ENCODE results near the gene WHRN.

Gene WHRN

GRCh38 chr9:114470121-114470520, 35.2 kb downstream of the WHRN start:
- no peak for TF ChIP-seq POLR2AphosphoS5 (IDR thresholded peaks at IDR 0.05; ENCODE audit: low read depth, low read length)
- no peak for TF ChIP-seq REST (IDR thresholded peaks at IDR 0.05; ENCODE audit: insufficient read depth in 1 of 2, low read depth in 2 of 2, low read length in 2 of 2)
- no peak for TF ChIP-seq FOXP2 (optimal IDR thresholded peaks at IDR 0.05; ENCODE audit: borderline replicate concordance, extremely low read depth, extremely low read length, insufficient read depth)

GRCh38 chr9:114469091-114469853, 36.0 kb downstream of the WHRN start:
- no peak for TF ChIP-seq FOXP2 (optimal IDR thresholded peaks at IDR 0.05; ENCODE audit: borderline replicate concordance, extremely low read depth, extremely low read length, insufficient read depth)
- TF ChIP-seq REST (IDR thresholded peaks at IDR 0.05; ENCODE audit: insufficient read depth in 1 of 2, low read depth in 2 of 2, low read length in 2 of 2): no peak
- no peak for TF ChIP-seq TAF1 (IDR thresholded peaks at IDR 0.05; ENCODE audit: borderline replicate concordance, insufficient read depth, low read length)
- no peak for TF ChIP-seq POLR2AphosphoS5 (IDR thresholded peaks at IDR 0.05; ENCODE audit: low read depth, low read length)
- no peak for TF ChIP-seq SIN3A (IDR thresholded peaks at IDR 0.05; ENCODE audit: borderline replicate concordance, insufficient read depth, low read length)

GRCh38 chr9:114467910-114468309, 37.4 kb downstream of the WHRN start:
- TF ChIP-seq REST (IDR thresholded peaks at IDR 0.05; ENCODE audit: insufficient read depth in 1 of 2, low read depth in 2 of 2, low read length in 2 of 2) (no peak), POLR2AphosphoS5 (IDR thresholded peaks at IDR 0.05; ENCODE audit: low read depth, low read length) (no peak), TAF1 (IDR thresholded peaks at IDR 0.05; ENCODE audit: borderline replicate concordance, insufficient read depth, low read length) (no peak), FOXP2 (optimal IDR thresholded peaks at IDR 0.05; ENCODE audit: borderline replicate concordance, extremely low read depth, extremely low read length, insufficient read depth) (no peak), SIN3A (IDR thresholded peaks at IDR 0.05; ENCODE audit: borderline replicate concordance, insufficient read depth, low read length) (no peak)

- no peak for TF ChIP-seq REST (IDR thresholded peaks at IDR 0.05; ENCODE audit: insufficient read depth in 1 of 2, low read depth in 2 of 2, low read length in 2 of 2)
- TF ChIP-seq FOXP2 (optimal IDR thresholded peaks at IDR 0.05; ENCODE audit: borderline replicate concordance, extremely low read depth, extremely low read length, insufficient read depth): no peak
- no peak for TF ChIP-seq POLR2AphosphoS5 (IDR thresholded peaks at IDR 0.05; ENCODE audit: low read depth, low read length)
- TF ChIP-seq SIN3A (IDR thresholded peaks at IDR 0.05; ENCODE audit: borderline replicate concordance, insufficient read depth, low read length): no peak
- TF ChIP-seq TAF1 (IDR thresholded peaks at IDR 0.05; ENCODE audit: borderline replicate concordance, insufficient read depth, low read length): no peak
These were observed 38.0 kb downstream of the WHRN start for GRCh38 chr9:114467226-114467750.
